Endothelial cell of umbilical vein (primary cell): ENCODE data around the gene MTNR1B. TPM values are rescaled to one million over a fixed set of nuclear protein-coding genes. Genes with fewer than 3 reads are reported as not detected.

ENCODE experiments used
- BruUV-seq: library from RNA; stranded (reverse); fragments of 400-500 nt; replicated peaks from 2 replicates; lab custom pipeline; 2021; lab: Mats Ljungman, UMichigan
- CTCF ChIA-PET: fragments of 300-600, 350-600 bp; sonication (Branson Sonifier 250); formaldehyde crosslinking; loops from one replicate; lab custom pipeline; 2021; ENCODE audit warnings: antibody characterized with exemption, inconsistent platforms; lab: Charles Lee
- POLR2A ChIA-PET: fragments of 300-600, 350-600 bp; sonication (Branson Sonifier 250); formaldehyde crosslinking; loops from one replicate; lab custom pipeline; 2021; ENCODE audit warnings: antibody characterized with exemption, inconsistent platforms; lab: Charles Lee
- DNase-seq: peaks from one replicate; pipeline ENCODE4 v3.0.0-alpha.2; 2011; ENCODE audit warnings: low read depth, low spot score
- FAIRE-seq: peaks from 2 replicates; lab custom pipeline; 2011; peaks lifted over from hg19 to GRCh38; lab: Jason Lieb, UNC
- H2AFZ ChIP-seq: 2 replicates; pipeline ENCODE4 v1.6.0; 2012; ENCODE audit warnings: low read depth, low read length, control low read depth, inconsistent platforms
- H3K27ac ChIP-seq: 2 replicates; pipeline ENCODE4 v1.5.1; 2011; ENCODE audit warnings: low read depth, mild to moderate bottlenecking, control low read depth, low read length, moderate library complexity; ENCODE audit not compliant: insufficient read depth
- H3K27me3 ChIP-seq, 2 experiments: 2 replicates each; pipeline versions ENCODE4 v1.6.0 to v1.6.1; 2011; ENCODE audit warnings: low read length in 2 of 2, mixed read lengths in 1 of 2; ENCODE audit not compliant: control insufficient read depth in 2 of 2, insufficient read depth in 2 of 2
- H3K36me3 ChIP-seq, 2 experiments: 2 replicates in 1 of 2; 3 replicates in 1 of 2; pipeline ENCODE4 v1.5.1; 2011; ENCODE audit warnings: low read length in 2 of 2, mild to moderate bottlenecking in 1 of 2, moderate library complexity in 1 of 2; ENCODE audit not compliant: control insufficient read depth in 2 of 2, insufficient read depth in 2 of 2; ENCODE audit errors: extremely low read depth in 1 of 2
- H3K4me1 ChIP-seq: 3 replicates; pipeline ENCODE4 v1.5.1; 2011; ENCODE audit warnings: mild to moderate bottlenecking, low read length; ENCODE audit not compliant: control insufficient read depth, insufficient read depth; ENCODE audit errors: extremely low read depth
- H3K4me2 ChIP-seq: 2 replicates; pipeline ENCODE4 v1.6.1; 2011; ENCODE audit warnings: low read length, control low read depth, mixed read lengths; ENCODE audit not compliant: insufficient read depth
- H3K4me3 ChIP-seq, 3 experiments: fragments of 200-600 bp in 1 of 3; sonication (generic), shearing (Covaris generic) in 1 of 3; replicated peaks in 1 of 3; 2 replicates each; pipeline ENCODE4 v1.5.1; 2011 to 2016; ENCODE audit warnings: control low read depth in 3 of 3, low read length in 3 of 3, mild to moderate bottlenecking in 2 of 3, inconsistent platforms in 1 of 3, low read depth in 1 of 3, moderate library complexity in 1 of 3; ENCODE audit not compliant: insufficient read depth in 1 of 3
- H3K79me2 ChIP-seq: 2 replicates; pipeline ENCODE4 v1.6.0; 2012; ENCODE audit warnings: low read length, inconsistent platforms; ENCODE audit not compliant: control insufficient read depth, insufficient read depth
- H3K9ac ChIP-seq: replicated peaks from 2 replicates; pipeline ENCODE3; 2011; ENCODE audit warnings: low read length, control low read depth; ENCODE audit not compliant: insufficient read depth; ENCODE audit errors: extremely low read depth
- H3K9me1 ChIP-seq: replicated peaks from 3 replicates; pipeline ENCODE4 v1.6.0; 2011; ENCODE audit warnings: mild to moderate bottlenecking, low read length; ENCODE audit not compliant: control insufficient read depth, insufficient read depth; ENCODE audit errors: extremely low read depth
- H3K9me3 ChIP-seq: replicated peaks from 2 replicates; pipeline ENCODE4 v1.5.1; 2012; ENCODE audit warnings: low read length, inconsistent platforms; ENCODE audit not compliant: control insufficient read depth, insufficient read depth
- H4K20me1 ChIP-seq: replicated peaks from 2 replicates; pipeline ENCODE3; 2011; ENCODE audit warnings: mild to moderate bottlenecking, low read length; ENCODE audit not compliant: control insufficient read depth, insufficient read depth; ENCODE audit errors: extremely low read depth
- EZH2 ChIP-seq: IDR thresholded peaks from 2 replicates; pipeline ENCODE4 v1.6.1; 2012; ENCODE audit warnings: borderline replicate concordance, low read depth, mild to moderate bottlenecking, moderate library complexity, low read length, inconsistent platforms; ENCODE audit not compliant: severe bottlenecking
- FOS ChIP-seq: IDR thresholded peaks from 2 replicates; pipeline ENCODE4 v1.6.1; 2011; ENCODE audit warnings: mild to moderate bottlenecking, low read length, moderate library complexity, borderline replicate concordance; ENCODE audit not compliant: insufficient read depth
- GATA2 ChIP-seq: IDR thresholded peaks from 2 replicates; pipeline ENCODE4 v1.7.0; 2011; ENCODE audit warnings: low read depth, mild to moderate bottlenecking, moderate library complexity, mixed read lengths, low read length; ENCODE audit not compliant: insufficient read length, insufficient read depth
- JUN ChIP-seq: IDR thresholded peaks from 2 replicates; pipeline ENCODE4 v1.6.1; 2011; ENCODE audit warnings: borderline replicate concordance, low read depth; ENCODE audit not compliant: insufficient read length, insufficient read depth
- MYC ChIP-seq: IDR thresholded peaks from one replicate; pipeline ENCODE4 v1.6.1; 2011; ENCODE audit warnings: mild to moderate bottlenecking, low read depth, low read length
- POLR2A ChIP-seq: IDR thresholded peaks from 2 replicates; pipeline ENCODE4 v1.6.1; 2012; ENCODE audit warnings: low read depth, mild to moderate bottlenecking, control low read depth, low read length
- POLR2AphosphoS5 ChIP-seq: IDR thresholded peaks from 2 replicates; pipeline ENCODE4 v1.6.1; 2012; ENCODE audit warnings: low read depth, mild to moderate bottlenecking, control low read depth, low read length, moderate library complexity; ENCODE audit not compliant: insufficient read depth
- dilution Hi-C: fragments of 300-500 bp; cut with MboI; formaldehyde crosslinking; loops from one replicate; pipeline ENCODE4 v1.15.0; 2019; ENCODE audit warnings: low sequenced_read_pairs; ENCODE audit not compliant: extremely low pct_ligation_motif_present
- intact Hi-C: fragments of 100-400 bp; cut with micrococcal nuclease; formaldehyde crosslinking; loops from one replicate; pipeline ENCODE4 v1.10.0; 2022
- polyA plus RNA-seq, 4 experiments: library from polyadenylated mRNA; depleted of rRNA in 3 of 4; stranded (reverse) in 3 of 4; unstranded in 1 of 4; fragments of >200 nt; gene quantifications; 2 replicates each; pipeline versions ENCODE4 v1.2.1 to v1.2.3, GENCODE V29; 2011 to 2012; ENCODE audit warnings: missing spikeins in 1 of 4
- total RNA-seq: library from RNA; stranded (reverse); gene quantifications from 2 replicates; pipeline ENCODE4 v1.2.3, GENCODE V29; 2021
- TF ChIP-seq, protein P1 (sequence below): IDR thresholded peaks from 2 replicates; pipeline ENCODE4 v1.6.1; 2011; ENCODE audit not compliant: insufficient read depth, insufficient read length
- TF ChIP-seq, protein P2 (sequence below), 2 donors: IDR thresholded peaks; 1 replicate in 1 of 2; 2 replicates in 1 of 2; pipeline ENCODE4 v1.5.1; 2011; ENCODE audit warnings: low read length in 2 of 2, mild to moderate bottlenecking in 2 of 2, moderate library complexity in 2 of 2, control low read depth in 1 of 2, inconsistent platforms in 1 of 2, low read depth in 1 of 2; ENCODE audit not compliant: insufficient read depth in 1 of 2; ENCODE audit errors: extremely low read depth in 1 of 2

Gene MTNR1B
- total and polyA plus RNA-seq, 2 donors (not counting 3 experiments of a cell fraction or from before 2014, with no cell fraction given): not detected

DNA sequence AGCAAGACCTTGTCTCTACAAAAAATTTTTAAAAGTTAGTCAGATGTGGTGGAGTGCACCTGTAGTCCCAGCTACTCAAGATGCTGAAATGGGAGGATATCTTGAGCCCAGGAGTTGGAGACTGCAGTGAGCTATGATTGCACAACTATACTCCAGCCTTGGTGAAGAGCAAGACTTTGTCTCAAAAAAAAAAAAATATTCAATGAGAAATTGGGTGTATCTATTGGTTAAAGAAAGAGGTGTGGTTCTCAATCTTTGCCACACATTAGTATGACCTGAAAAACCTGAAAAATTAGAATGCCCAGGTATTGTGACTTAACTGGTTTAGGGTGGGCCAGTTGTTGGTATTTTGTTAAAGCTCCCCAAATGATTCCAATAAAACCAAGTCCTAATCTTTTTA lies 32.4 kb downstream of the MTNR1B start:
- no peaks in the 10 kb centered on the region for H3K27me3 ChIP-seq
- dilution Hi-C loops: no loop called here
- no peaks in the 10 kb centered on the region for H3K36me3 ChIP-seq
- no TSS peak for BruUV-seq
- no peaks in the 10 kb centered on the region for H3K9me3 ChIP-seq
- H3K4me1 ChIP-seq: peaks cover 11% of the 10 kb centered on the region
- intact Hi-C loops: no loop called here
- no peaks in the 10 kb centered on the region for H4K20me1 ChIP-seq
- TF ChIP-seq FOS (no peak), POLR2AphosphoS5 (no peak), GATA2 (no peak), MYC (no peak), EZH2 (no peak), JUN (no peak), POLR2A (no peak)
- TF ChIP-seq, protein P1, sequence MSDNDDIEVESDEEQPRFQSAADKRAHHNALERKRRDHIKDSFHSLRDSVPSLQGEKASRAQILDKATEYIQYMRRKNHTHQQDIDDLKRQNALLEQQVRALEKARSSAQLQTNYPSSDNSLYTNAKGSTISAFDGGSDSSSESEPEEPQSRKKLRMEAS: no peak
- TF ChIP-seq, protein P2, sequence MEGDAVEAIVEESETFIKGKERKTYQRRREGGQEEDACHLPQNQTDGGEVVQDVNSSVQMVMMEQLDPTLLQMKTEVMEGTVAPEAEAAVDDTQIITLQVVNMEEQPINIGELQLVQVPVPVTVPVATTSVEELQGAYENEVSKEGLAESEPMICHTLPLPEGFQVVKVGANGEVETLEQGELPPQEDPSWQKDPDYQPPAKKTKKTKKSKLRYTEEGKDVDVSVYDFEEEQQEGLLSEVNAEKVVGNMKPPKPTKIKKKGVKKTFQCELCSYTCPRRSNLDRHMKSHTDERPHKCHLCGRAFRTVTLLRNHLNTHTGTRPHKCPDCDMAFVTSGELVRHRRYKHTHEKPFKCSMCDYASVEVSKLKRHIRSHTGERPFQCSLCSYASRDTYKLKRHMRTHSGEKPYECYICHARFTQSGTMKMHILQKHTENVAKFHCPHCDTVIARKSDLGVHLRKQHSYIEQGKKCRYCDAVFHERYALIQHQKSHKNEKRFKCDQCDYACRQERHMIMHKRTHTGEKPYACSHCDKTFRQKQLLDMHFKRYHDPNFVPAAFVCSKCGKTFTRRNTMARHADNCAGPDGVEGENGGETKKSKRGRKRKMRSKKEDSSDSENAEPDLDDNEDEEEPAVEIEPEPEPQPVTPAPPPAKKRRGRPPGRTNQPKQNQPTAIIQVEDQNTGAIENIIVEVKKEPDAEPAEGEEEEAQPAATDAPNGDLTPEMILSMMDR (IDR thresholded peaks at IDR 0.05; ENCODE audit: extremely low read depth in 1 of 2, insufficient read depth in 1 of 2, low read depth in 1 of 2, low read length in 2 of 2): no peak
- ChIA-PET POLR2A (no interaction called here), CTCF (interaction anchor here (1.0 to 1.6 kb wide), 3 partner anchors 9 to 224 kb away, joined by 4 to 8 read pairs (median 4); no protein-coding TSS in a partner anchor)
- no peaks in the 10 kb centered on the region for H3K9me1 ChIP-seq
- FAIRE-seq (no peak), DNase-seq (no peak)
- no peak overlapping the region for H2AFZ ChIP-seq
- H3K27ac ChIP-seq: no peak overlapping the region
- H3K4me2 ChIP-seq: no peak overlapping the region
- H3K79me2 ChIP-seq: no peaks in the 10 kb centered on the region
- no peak overlapping the region for H3K4me3 ChIP-seq
- H3K9ac ChIP-seq: no peak overlapping the region
